Subcutaneous adipose tissue (tissue), 4 donors: ENCODE results near the gene FNDC3A. TPM values are rescaled to one million over a fixed set of nuclear protein-coding genes. Genes with fewer than 3 reads are reported as not detected.

Experiments used
- CTCF ChIP-seq: fragments of 450-650 bp; IDR thresholded peaks from one replicate; pipeline ENCODE4 v1.5.1; 2016; ENCODE audit warnings: low read depth, mild to moderate bottlenecking, control low read depth, antibody characterized with exemption, moderate library complexity
- total RNA-seq, 4 donors: library from RNA; depleted of rRNA; stranded (reverse); fragments of >200 nt; gene quantifications; one replicate each; pipeline ENCODE4 v1.1.0, GENCODE V29; 2016

The FNDC3A gene
- total RNA-seq, 4 donors from 2014 or later = 30.1 to 61.2 (median 47.2) TPM

GRCh38 chr13:48945626-48946025, 30.1 kb upstream of the FNDC3A start:
- no peak for TF ChIP-seq CTCF

GRCh38 chr13:48946163-48946562, 29.5 kb upstream of the FNDC3A start:
- no peak for TF ChIP-seq CTCF

GRCh38 chr13:48949566-48950500, 25.9 kb upstream of the FNDC3A start:
- no peak for TF ChIP-seq CTCF

- no peak for TF ChIP-seq CTCF
Measured at GRCh38 chr13:48950501-48950875, 25.2 kb upstream of the FNDC3A start.

GRCh38 chr13:48954081-48954480, 21.6 kb upstream of the FNDC3A start:
- TF ChIP-seq CTCF = no peak

- TF ChIP-seq CTCF = no peak
Measured at GRCh38 chr13:48955536-48955935, 20.2 kb upstream of the FNDC3A start.

- no peak for TF ChIP-seq CTCF
Measured at GRCh38 chr13:48961379-48961778, 14.3 kb upstream of the FNDC3A start.
